Skin of body (tissue), 2 donors: ENCODE data around the gene PDE1C. TPM values are rescaled to one million over a fixed set of nuclear protein-coding genes. Genes with fewer than 3 reads are reported as not detected.
A peak's percentile ranks its signal among the peaks of the same experiment; 100 is the strongest.
"Not testable (repeated sequence)": the region's sequence is repeated elsewhere in the genome, so short reads cannot be mapped to it uniquely, and the experiment has no call there.

ENCODE experiments used
- DNase-seq: peaks from one replicate; lab custom pipeline; 2025; lab: John Stamatoyannopoulos, UW
- total RNA-seq: library from RNA; depleted of rRNA; stranded (reverse); fragments of >200 nt; gene quantifications from one replicate; pipeline ENCODE4 v1.2.3, GENCODE V29; 2014

The PDE1C gene
- total RNA-seq, 1 donor from 2014 or later: 1.2 TPM

DNA sequence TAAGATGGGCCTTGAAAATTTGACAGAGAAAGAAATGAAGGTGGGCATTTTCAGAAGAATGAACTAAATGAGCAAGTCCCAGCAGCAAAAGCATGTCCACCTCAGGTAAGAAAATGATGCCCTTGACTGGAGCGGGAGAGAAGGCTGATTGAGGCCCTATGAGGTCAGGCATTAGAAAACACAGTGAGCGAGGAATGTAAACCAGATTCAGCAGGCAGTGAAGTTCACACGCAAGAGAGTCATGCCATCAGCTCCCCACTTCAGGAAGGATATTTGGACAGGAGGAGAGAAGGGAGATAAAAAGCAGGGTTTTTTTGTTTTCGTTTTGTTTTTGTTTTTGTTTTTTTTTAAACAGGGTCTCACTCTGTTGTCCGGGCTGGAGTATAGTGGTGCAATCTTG, 216.8 kb downstream of the PDE1C start:
- no peak for DNase-seq

DNA sequence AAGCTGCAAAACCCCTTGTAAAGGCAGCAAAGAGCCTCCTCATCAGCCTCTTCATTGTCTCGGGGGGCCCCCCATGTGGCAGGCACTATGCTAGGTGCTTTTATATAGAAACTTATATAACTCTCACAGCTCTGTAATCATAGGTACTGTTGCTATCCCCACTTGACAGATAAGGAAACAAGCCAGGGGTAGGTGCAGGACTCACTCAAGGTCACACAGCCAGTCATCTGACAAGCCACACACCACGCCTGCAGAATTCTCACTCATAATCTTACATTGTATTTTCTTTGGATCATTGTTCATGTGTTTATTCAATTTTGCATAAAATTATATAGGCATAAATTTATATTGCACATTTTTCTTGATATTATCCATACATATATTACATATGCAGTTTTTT, 217.7 kb downstream of the PDE1C start:
- no peak for DNase-seq

DNA sequence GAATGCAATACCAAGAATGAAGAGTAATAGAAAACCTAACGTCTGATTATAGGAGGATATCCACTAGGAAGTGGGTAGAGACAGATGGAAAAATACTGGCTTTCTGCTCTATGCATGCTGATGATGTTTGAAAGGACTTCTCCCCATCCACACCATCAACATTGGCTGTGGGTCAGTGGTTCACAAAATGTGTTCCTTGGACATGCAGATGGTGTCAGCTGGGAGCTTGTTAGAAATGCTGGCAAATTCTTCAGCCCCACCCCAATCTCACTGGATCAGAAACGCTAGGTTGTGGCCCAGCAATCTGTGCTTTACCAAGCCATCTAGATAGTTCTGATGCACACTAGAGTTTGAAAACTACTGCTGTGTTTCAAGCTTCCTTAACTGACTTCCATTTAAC, 219.1 kb downstream of the PDE1C start:
- DNase-seq: no peak

DNA sequence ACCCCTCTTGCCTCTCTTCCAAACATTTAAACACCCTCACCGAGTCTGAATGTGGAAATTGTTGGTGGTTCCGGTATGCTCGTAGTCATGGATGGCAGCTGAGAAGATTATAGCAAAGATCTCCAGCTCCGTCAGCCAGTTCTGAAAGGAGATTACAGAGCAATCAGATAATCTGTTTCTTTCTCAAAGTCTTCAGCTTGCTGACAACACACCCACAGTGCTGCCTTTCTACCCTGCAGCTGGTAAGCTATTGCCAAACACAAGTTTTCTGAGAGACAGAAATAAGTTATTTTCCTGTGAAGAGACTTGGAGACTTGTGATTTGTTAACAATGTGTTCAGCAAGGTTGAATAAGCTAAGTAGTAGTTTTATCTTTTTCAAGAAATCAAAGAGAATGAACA, 219.6 kb downstream of the PDE1C start:
- DNase-seq: no peak

DNA sequence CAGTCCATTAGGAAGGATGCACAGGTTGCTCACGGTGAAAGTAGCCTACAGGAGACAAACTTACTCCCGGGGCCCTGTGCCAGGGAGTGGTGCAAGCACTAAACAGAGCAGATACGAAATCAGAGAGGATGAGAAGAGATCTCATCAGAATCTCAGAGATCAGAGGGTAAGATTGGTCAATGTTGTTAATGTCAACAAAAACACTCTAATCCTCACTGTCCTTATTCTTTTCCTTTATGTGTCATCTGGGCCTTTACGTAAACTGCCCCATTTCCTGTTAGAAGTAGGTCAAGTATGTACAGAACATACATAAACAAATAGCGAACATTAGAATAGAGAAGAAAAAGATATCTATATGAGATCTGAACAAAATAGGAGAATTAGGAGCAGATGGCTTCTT, 220.1 kb downstream of the PDE1C start:
- no peak for DNase-seq

DNA sequence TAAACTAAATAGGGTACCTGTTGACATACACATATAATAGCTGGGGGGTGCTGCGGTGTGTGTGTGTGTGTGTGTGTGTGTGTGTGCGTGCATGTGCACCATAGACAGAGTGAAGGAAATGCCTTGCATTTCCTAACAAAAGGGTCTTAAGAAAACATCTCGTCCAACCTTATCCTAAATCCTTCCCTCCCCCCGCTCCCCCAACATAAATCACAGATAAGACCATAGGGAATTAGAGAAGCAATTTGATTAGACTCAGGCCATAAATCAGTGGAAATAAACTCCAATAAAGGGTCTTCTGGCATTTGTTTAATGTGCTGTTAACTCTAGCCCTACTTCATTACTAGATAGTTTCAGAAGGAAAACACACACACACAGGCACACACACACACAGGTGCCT, 234.7 kb downstream of the PDE1C start:
- DNase-seq: no peak

DNA sequence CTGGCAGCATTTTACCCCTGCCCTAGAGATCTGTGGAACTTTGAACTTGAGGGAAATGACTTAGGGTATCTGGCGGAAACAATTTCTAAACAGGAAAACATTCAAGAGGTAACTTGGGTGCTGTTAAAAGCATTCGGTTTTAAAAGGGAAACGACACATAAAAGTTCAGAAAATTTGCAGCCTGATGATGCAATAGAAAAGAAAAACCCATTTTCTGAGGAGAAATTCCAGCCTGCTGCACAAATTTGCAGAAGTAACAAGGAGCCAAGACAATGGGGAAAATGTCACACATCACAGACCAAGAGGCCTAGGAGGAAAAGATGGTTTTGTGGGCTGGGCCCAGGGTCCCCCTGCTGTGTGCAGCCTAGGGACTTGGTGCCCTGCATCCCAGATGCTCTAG, 236.6 kb downstream of the PDE1C start:
- DNase-seq: not testable (repeated sequence)

DNA sequence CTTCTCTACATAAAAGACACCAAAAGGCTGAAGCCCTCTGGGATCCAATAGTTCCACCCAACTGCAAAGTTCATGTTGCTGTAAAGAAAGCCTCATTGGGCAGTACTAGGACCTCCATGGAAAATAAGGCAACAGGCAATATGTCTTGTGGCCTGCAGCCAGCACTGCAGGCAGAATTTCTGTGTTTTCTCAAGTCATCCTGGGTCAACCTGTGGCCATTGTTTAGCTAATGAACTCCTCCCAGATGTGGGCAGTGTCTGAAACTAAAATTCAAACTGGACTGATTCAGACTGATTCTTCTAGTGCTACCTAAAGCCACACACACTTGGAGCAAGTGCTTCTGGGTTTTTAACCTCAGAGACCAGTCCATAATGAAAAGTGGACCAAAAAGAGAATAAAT, 241.7 kb downstream of the PDE1C start:
- no peak for DNase-seq

DNA sequence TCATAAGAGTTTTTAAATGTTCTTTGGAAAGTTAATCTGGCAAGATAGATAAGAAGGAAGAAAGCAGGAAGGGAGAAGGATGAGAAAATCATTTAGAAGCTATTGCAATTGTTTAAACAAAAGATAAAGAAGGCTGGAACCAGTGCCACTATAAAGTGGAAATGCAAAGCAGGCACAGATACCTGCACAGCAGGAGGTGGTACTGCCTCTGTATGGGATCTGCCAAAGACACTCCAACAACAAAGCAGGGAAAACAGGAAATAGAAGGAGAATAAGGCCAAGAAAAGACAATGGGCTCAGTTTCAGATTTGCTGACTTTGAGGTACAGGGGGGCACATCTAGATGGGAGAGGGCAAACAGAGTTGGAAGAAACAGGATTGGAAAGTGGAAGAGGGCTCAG, 244.6 kb downstream of the PDE1C start:
- DNase-seq: no peak

DNA sequence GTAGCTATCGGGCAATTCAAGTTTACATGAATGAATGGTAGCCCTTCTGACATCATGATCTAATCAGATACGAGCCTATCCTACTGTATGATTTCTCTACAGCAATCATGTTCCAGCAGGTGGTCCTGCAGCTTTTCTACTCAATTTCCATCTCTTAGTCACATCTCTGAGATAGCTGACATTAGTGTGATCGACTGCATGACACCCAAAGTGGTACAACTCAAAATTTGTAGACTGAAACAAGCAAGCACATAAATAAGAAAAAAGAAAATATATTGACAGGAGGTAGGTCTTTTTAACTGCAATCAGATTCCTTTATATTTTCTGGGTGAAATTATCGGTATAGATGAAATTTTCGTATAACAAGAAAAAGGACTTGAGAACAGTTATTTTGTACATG, 251.2 kb downstream of the PDE1C start:
- DNase-seq: no peak

DNA sequence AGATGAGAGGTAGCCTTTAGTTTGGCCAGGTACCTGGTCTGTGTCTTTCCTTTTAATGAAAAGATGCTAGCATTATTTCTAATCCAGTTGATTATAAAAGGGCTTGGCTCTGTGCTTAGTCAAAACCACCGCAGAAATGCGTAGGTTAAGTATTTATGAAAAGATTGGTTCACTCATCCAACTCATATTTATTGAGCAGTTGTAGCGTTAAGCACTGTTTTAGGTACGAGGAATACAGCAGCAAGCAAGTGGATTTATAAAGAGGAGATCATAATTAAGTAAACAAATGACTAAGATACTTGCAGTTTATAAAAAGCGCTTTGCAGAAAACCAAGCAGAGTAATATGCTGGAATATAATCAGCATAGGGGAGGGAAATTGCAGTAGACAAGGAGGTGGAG, 253.4 kb downstream of the PDE1C start:
- no peak for DNase-seq

DNA sequence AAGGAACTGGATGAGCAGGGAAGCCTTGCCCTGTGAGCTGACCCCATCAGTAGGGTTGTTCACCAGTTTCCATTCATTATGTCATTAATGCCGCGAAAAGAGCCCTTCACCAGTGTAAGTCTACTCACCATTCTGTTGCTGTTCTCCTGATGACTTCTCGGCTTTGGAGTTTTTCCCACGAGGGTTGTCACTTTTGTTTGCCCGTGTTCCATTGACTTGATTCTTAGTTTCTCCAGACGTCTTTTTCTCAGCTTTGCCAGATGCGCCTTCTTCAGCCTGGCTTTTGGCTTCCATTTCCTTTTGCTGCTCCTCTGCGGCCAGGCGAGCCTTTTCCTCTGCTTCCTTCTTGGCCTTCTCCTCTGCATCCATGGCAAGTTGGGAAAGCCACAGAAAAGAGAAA, 254.4 kb downstream of the PDE1C start:
- no peak for DNase-seq

DNA sequence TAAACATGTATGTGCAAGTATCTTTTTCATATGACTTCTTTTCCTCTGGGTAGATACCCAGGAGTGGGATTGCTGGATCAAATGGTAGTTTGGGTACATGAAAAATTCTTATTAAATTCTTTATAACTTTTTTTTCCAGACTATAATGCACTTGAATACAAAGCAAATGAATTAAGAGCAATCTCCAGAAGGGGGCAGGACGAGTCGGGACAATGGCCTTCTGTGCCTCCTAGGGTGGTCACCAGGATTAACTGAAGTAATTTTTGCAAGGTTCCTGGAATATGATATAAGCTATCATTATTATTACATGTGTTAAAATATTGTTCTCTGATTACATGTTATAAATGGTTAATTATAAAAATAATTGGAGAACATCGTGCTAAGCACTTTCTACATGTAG, 256.0 kb downstream of the PDE1C start:
- DNase-seq: no peak

DNA sequence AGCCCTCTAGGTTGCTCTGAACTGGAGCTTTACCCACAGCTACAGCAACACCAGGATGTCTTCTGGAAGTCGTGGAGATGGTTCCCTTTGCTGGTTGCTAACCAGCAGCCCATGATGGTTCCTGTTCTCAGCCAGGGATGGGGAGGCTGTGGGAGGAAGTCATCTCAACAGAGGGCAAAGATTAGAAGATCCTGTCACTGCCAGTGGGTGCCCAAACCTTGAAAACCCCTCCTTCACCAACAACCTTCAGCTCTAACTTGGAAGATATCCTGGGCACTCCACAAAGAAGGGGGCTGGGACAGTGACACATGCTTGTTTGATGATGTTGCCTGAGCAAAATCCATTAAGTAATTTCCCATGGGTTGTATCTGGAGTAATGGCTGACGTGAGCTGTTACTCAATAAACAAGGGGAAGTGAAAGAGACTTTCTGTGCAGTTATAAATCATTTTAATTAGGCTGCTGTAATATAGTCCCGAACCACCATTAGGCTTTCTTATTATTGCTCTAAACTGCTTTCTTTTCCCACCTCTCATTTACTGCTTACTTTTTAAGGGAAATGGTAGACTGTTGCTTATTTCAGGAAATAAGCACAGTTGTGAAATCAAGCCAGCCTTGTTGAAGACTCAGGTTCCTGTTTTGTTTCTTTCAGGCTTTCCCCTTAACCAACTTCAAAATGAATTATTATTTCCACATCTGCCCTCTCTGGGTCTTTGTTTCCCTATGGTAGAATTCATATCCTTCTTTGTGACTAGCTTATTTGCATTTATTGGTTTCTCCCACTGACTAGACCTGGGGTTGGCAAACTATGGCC, 258.4 kb downstream of the PDE1C start:
- peak; percentile 13 for DNase-seq

DNA sequence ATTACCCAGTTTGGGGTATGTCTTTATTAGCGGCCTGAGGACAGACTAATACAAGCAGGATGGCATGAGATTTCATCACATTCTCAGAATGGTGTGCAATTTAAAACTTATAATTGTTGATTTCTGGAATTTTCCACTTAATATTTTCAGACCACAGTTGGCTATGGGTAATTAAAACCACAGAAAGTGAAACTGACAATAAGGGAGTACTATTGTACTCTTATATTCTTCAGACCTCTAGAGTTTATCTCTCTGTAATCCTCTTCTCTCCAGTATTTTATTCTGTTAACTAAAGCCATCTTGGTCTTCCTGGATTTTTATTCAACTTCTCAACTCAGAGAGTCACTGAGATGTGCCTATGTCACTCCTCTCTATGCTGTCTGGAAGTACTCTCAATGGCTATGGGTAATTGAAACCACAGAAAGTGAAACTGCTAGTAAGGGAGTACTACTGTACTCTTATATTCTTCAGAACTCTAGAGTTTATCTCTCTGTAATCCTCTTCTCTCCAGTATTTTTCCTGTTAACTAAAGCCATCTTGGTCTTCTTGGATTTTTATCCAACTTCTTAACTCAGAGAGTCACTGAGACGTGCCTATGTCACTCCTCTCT, 264.9 kb downstream of the PDE1C start:
- DNase-seq: no peak

DNA sequence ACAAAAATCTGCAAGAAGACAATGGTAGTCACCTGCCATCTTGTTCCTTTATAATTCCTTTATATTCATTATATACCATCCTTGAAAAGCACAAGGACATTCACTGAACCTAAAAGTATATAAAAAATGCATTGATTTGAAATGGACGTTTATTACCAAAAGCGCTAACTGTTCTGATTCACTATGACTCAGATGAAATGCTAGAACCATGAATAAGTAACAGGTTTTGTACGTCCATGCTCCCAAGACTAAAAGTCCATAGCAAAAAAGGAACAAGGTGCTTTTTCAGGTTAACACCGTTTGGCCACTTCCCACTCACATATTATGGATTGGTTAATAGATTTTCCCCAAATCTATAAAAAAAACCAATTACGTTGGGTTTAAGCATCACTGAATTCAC, 273.8 kb downstream of the PDE1C start:
- no peak for DNase-seq

DNA sequence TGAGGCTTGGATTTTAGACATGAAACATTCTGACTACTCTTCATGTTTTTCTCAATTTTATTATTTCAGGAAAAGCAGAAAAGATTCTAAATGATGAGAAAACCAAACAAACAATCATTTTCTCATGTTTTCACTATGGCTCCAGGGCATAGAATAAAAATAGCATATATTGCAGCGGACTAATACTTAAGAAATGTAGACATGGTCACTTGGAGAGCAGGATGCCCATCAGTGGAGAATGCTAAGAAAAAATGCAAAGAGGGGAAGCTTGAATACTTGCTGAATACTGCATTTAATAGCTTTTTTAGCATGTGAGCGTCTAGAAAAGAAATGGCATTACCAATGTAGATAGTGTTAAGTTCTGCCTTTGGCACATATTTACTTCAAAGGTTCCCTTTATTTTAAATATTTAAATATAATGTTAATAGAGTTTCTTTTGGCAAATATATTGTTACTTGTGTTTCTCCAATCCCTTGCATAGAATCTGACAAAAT, 275.3 kb downstream of the PDE1C start:
- DNase-seq: no peak

DNA sequence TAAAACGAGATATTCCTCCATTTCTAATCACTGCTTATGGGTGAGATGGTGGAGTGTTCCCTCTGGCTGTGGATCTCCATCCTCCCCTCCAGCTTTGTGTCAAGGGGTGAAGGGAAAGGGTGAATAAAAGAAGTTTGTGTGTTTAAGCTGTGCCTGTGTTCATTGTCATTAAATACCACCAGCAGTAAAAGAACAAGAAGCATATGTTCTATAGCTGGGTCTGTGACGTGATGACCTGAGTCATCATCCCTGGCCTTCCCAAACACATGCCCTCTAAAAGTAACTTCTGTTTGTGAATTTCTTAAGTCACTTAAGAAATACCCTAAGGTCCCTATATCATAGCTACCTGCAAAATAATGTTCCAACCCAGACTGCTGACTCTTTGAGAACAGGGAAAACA, 278.3 kb downstream of the PDE1C start:
- no peak for DNase-seq

DNA sequence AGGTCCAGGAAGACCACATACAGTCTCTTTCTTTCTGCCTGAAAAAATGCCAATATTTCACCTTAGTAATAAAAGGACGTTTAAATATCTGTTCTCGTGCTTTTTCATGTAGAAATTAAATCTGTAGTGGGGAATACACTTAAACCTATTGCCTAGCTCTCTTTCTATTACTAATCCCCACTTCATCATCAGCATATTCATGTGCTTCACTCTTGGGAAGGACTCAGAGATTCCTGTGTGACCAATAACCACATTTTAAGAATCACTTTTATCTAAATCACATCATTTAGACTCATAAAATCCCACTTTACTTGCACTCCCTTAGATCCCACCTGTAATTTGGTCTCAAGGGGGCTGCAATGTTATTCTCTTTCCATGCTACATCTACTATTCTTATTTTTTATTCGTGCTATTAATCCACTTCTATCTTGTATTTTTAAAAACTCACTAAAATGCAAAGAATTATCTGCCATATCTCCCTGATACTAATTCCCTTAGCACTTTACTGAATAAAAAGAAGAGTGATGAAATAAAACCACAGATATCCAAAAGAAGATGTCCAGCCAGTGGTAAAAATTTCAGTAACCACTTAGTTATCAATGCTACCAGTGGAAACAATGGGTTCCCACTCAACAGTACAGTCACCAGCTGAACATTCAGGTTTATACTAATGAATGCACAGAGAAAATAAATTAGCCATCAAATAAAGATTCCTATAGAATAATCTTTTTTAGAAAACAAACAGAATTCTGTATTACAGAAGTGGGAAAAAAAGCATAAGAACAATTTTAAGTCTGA, 281.1 kb downstream of the PDE1C start:
- no peak for DNase-seq

DNA sequence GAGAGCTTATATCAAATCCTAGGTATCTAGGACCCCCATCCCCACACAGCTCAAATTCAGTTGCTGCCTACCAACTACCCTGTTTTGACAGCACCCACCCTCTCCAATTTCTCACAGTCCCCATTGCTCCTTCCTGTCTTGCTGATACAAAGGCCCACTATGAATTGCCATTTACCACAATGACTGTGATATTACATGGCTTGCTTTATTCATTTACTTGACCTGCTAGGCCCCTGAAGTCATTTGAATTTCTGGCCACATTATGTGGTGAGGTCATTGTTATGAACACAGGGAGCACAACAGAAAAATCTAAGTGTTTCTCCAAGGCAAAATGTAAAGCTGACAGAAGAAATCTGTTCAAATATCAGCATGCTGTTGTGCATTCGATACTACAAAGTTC, 281.8 kb downstream of the PDE1C start:
- DNase-seq: no peak

DNA sequence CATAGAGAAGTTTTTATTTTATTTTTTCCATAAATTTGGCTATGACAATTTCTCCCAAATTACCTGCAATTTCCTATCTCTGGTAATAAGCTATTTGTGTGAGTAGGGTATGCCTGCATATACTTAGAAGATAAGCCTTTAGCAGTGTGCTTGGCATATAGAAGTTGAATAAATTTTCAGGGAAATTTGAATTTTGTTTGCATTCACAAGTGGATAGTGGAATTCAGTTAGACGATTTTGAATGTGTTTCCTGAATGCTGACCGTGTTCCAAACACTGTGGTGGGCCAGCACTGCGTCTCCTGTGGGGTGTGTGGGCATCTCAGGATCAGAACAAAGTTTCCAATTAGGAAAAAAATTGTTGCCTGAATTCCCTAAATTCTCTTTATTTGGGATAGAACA, 283.9 kb downstream of the PDE1C start:
- DNase-seq: no peak

DNA sequence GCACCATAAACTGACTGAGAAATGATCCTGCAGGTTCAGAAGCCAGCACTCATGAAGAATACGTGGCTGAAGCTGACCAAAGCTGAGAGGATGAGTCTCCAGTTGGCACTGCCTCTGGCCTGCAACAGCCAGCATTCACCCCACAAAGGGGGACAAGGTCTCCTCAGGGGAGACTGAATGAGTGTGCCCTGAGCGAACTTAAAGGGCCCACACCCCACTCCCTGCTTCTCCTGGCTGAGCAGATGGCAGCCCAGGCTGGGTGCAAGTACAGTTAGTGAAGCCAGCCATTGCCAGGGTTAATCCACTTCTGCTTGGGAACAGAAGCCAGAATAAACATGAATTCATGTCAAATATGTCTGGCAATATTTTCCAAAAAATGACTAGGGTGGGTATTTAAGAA, 285.1 kb downstream of the PDE1C start:
- no peak for DNase-seq
